ENCODE data around the gene TBC1D10B. TPM values are rescaled to one million over a fixed set of nuclear protein-coding genes. Genes with fewer than 3 reads are reported as not detected.

The TBC1D10B gene
- 10 to 100 TPM; 31.1 to 71.2 (median 40.3) TPM for total RNA-seq

GRCh38 chr16:30370456-30371247, at the start of gene TBC1D10B:
TSS of gene TBC1D10B (minus strand) at chr16:30370494. CDS start at chr16:30370183, 311 bp downstream.
- peak within 1 kb of the TSS; percentile 77 to 92 (median 91) for H3K27ac ChIP-seq
- DNase-seq (peak; percentile 72 to 99), ATAC-seq (ENCODE audit: low FRiP score in 2 of 2) (peak; percentile 95 to 98)
- H3K4me3 ChIP-seq = peak within 1 kb of the TSS; percentile 79 to 98 (median 90)
- H3K4me1 ChIP-seq = peaks cover 32 to 41% (median 33%) of the 10 kb centered on the region in 4 donors
- TF ChIP-seq EP300 (IDR thresholded peaks at IDR 0.05) = no peak
- TF ChIP-seq POLR2A (IDR thresholded peaks at IDR 0.05) = peak in 2 of 4 donors; percentile 31 to 76
- peak in 5 of 6 experiments; percentile 10 to 52 (median 43) for TF ChIP-seq CTCF (IDR thresholded peaks at IDR 0.05)
- peak; percentile 83 to 92 for TF ChIP-seq POLR2AphosphoS5 (IDR thresholded peaks at IDR 0.05)
- peaks cover 0 to 6% (median under 1%) of the 10 kb centered on the region in 4 donors for H3K36me3 ChIP-seq
- 1% methylated on average over 24 to 39 of the region's 40 CpGs for WGBS, 2 donors
- no peaks in the 10 kb centered on the region for H3K27me3 ChIP-seq
- H3K9me3 ChIP-seq = no peaks in the 10 kb centered on the region

- H3K4me3 ChIP-seq = peak overlapping the region; percentile 57 to 82 (median 69)
- 73 to 85% methylated on average over 21 to 26 of the region's 31 CpGs for WGBS, 2 donors
- no peaks in the 10 kb centered on the region for H3K27me3 ChIP-seq
- H3K27ac ChIP-seq = peak overlapping the region; percentile 77 to 88 (median 81)
- DNase-seq = no peak
- H3K9me3 ChIP-seq = no peaks in the 10 kb centered on the region
- TF ChIP-seq CTCF (IDR thresholded peaks at IDR 0.05) (peak in 1 of 6 experiments; percentile 2), POLR2A (IDR thresholded peaks at IDR 0.05) (no peak)
- ATAC-seq (ENCODE audit: low FRiP score in 2 of 2) = no peak
- peaks cover 3 to 25% (median 12%) of the 10 kb centered on the region in 4 donors for H3K36me3 ChIP-seq
- peaks cover 3 to 19% (median 12%) of the 10 kb centered on the region in 4 donors for H3K4me1 ChIP-seq
Measured at GRCh38 chr16:30418350-30419181, 48.3 kb upstream of the TBC1D10B start.

- Histone ChIP-seq H3K27me3 (no peaks in the 10 kb centered on the region), H3K27ac (peak overlapping the region; percentile 77 to 88 (median 81)), H3K4me1 (peaks cover 3 to 19% (median 12%) of the 10 kb centered on the region in 4 donors), H3K4me3 (peak overlapping the region; percentile 57 to 82 (median 69)), H3K9me3 (no peaks in the 10 kb centered on the region), H3K36me3 (peaks cover 0 to 17% (median 6%) of the 10 kb centered on the region in 4 donors)
- ATAC-seq (ENCODE audit: low FRiP score in 2 of 2) (peak; percentile 96 to 98), DNase-seq (peak; percentile 80 to 97)
- TF ChIP-seq CTCF (IDR thresholded peaks at IDR 0.05) = peak in 4 of 6 experiments; percentile 32 to 61 (median 50)
- peak; percentile 42 to 59 for TF ChIP-seq POLR2AphosphoS5 (IDR thresholded peaks at IDR 0.05)
- TF ChIP-seq EP300 (IDR thresholded peaks at IDR 0.05) = no peak
- TF ChIP-seq POLR2A (IDR thresholded peaks at IDR 0.05) = peak in 1 of 4 donors; percentile 73
- 1% methylated on average over 54 of the region's 140 CpGs; no CpG with 5 or more reads in 1 of the 2 donors for WGBS, 2 donors
Measured at GRCh38 chr16:30417529-30418349, 47.4 kb upstream of the TBC1D10B start.
